Kidney epithelial cell (primary cell): ENCODE measurements around the gene NRG2. TPM values are rescaled to one million over a fixed set of nuclear protein-coding genes. Genes with fewer than 3 reads are reported as not detected.

ENCODE experiments used
- total RNA-seq: library from RNA; depleted of rRNA; stranded (reverse); fragments of >200 nt; gene quantifications from 2 replicates; pipeline ENCODE4 v1.2.3, GENCODE V29; 2015

NRG2 gene
- total RNA-seq, 1 donor from 2014 or later, result not detected

Other genes with a start within 250 kb of the NRG2 start
- gene PSD2, start 247.5 kb downstream of the NRG2 start, total RNA-seq, result 0.13 and 0.41 TPM in 2 replicates
- 6.0 and 7.1 TPM in 2 replicates for gene PURA, start 70.8 kb upstream of the NRG2 start, total RNA-seq
- 3.1 and 4.1 TPM in 2 replicates for gene IGIP, start 82.6 kb upstream of the NRG2 start, total RNA-seq
- 125 and 176 TPM in 2 replicates for gene CYSTM1, start 131.9 kb upstream of the NRG2 start, total RNA-seq